ENCODE data around the gene KLHL14.

Gene KLHL14

GRCh38 chr18:32707147-32707546 lies 65.7 kb downstream of the KLHL14 start:
- no peak overlapping the region for H3K9ac ChIP-seq (ENCODE audit: low read length)

DNA sequence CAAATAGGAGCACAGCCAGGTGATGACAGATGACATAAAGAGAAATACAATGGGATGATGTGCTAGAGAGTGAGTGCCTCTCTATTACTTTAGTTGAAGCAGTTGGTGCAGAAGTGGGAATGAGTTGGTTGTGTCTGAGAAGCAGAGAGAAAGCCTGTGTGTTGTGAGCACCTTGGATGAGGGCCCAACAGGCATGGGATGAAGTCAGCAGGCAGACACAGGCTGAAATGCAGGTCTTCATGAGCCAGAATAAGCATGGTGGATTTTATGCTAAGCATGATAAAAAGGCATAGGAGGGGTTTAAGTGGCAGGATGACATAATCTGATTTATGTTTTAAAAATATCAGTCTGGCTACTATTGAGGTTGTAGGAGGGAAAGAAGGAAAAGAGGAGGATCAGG lies 71.5 kb downstream of the KLHL14 start:
- H3K4me3 ChIP-seq (ENCODE audit: low read length): no peak overlapping the region
- H3K36me3 ChIP-seq (ENCODE audit: control insufficient read depth, insufficient read depth, low read length): no peaks in the 10 kb centered on the region
- no peaks in the 10 kb centered on the region for H3K27me3 ChIP-seq (ENCODE audit: control insufficient read depth, insufficient read depth, low read length)
- no peaks in the 10 kb centered on the region for H3K9me3 ChIP-seq (ENCODE audit: control insufficient read depth, low read length)
- H3K9ac ChIP-seq (ENCODE audit: low read length): no peak overlapping the region
- no peaks in the 10 kb centered on the region for H3K4me1 ChIP-seq (ENCODE audit: control insufficient read depth, insufficient read depth, low read length)

More at GRCh38 chr18:32707147-32707546, 65.7 kb downstream of the KLHL14 start:
- Histone ChIP-seq H3K27me3 (ENCODE audit: control insufficient read depth, insufficient read depth, low read length) (no peaks in the 10 kb centered on the region), H3K9me3 (ENCODE audit: control insufficient read depth, low read length) (no peaks in the 10 kb centered on the region), H3K4me1 (ENCODE audit: control insufficient read depth, insufficient read depth, low read length) (no peaks in the 10 kb centered on the region), H3K36me3 (ENCODE audit: control insufficient read depth, insufficient read depth, low read length) (no peaks in the 10 kb centered on the region), H3K4me3 (ENCODE audit: low read length) (no peak overlapping the region)

DNA sequence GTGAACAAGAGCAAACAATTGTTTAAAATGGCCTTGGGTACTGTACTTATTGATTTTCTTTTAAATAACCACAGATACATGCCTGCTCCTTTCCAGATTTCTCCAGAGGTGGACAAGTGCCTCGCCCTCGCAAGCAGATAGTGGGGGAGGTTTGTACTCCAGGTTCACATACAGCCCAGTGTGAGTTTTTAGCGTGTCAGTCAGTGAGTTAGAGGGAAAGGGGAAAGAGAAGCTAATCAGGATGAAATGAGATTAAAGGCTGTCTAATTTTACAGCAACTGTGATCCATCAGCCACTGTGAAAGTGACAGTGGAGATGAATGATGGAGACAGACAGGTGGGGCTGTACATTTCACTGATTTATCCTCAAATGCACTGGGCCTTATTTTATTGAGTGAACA lies 74.7 kb downstream of the KLHL14 start:
- Histone ChIP-seq H3K27me3 (ENCODE audit: control insufficient read depth, insufficient read depth, low read length) (no peaks in the 10 kb centered on the region), H3K4me3 (ENCODE audit: low read length) (no peak overlapping the region), H3K36me3 (ENCODE audit: control insufficient read depth, insufficient read depth, low read length) (no peaks in the 10 kb centered on the region), H3K9ac (ENCODE audit: low read length) (no peak overlapping the region), H3K4me1 (ENCODE audit: control insufficient read depth, insufficient read depth, low read length) (no peaks in the 10 kb centered on the region), H3K9me3 (ENCODE audit: control insufficient read depth, low read length) (no peaks in the 10 kb centered on the region)

DNA sequence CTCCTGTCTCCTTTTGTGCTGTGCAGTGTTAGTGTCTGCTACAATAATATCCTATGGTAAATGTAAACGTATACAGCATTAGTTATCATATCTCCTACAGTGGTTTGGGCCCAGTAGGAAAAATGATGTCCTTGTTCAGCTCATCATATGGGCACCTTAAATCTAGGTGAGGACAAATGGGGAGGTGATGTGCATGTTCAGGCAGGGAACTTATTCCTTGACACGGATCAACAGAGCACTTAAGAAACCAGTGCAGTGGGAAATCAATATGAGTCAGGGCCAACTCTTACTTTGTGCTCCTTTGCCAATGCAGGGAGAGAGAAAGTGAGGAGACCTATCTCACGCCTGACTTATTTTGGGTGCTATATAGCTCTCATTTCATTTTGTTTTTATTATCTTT lies 76.4 kb downstream of the KLHL14 start:
- Histone ChIP-seq H3K9ac (ENCODE audit: low read length) (no peak overlapping the region), H3K4me1 (ENCODE audit: control insufficient read depth, insufficient read depth, low read length) (no peaks in the 10 kb centered on the region), H3K36me3 (ENCODE audit: control insufficient read depth, insufficient read depth, low read length) (no peaks in the 10 kb centered on the region), H3K4me3 (ENCODE audit: low read length) (no peak overlapping the region), H3K27me3 (ENCODE audit: control insufficient read depth, insufficient read depth, low read length) (no peaks in the 10 kb centered on the region), H3K9me3 (ENCODE audit: control insufficient read depth, low read length) (no peaks in the 10 kb centered on the region)

DNA sequence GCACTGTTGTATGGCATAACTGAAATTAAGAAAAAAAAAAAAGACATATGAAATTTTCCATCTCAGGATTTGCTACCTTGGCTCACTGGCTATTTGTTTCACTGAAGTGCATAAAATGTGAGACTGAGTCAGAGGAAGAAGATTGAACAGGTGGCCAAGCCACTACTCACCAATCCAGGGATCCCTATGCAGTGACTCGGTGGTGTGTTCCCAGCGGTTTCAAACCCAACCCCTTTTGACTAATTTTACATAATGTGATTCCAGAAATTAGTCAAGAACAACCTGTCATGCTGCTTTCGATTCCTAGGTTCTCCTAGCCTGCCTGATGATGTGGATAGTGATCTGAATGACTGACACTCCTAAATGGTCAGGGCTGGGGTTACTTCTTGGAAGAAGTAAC lies 77.3 kb downstream of the KLHL14 start:
- H3K9me3 ChIP-seq (ENCODE audit: control insufficient read depth, low read length): no peaks in the 10 kb centered on the region
- no peak overlapping the region for H3K9ac ChIP-seq (ENCODE audit: low read length)
- no peaks in the 10 kb centered on the region for H3K27me3 ChIP-seq (ENCODE audit: control insufficient read depth, insufficient read depth, low read length)
- H3K4me1 ChIP-seq (ENCODE audit: control insufficient read depth, insufficient read depth, low read length): no peaks in the 10 kb centered on the region
- H3K36me3 ChIP-seq (ENCODE audit: control insufficient read depth, insufficient read depth, low read length): no peaks in the 10 kb centered on the region
- H3K4me3 ChIP-seq (ENCODE audit: low read length): no peak overlapping the region

GRCh38 chr18:32688821-32689220 lies 84.0 kb downstream of the KLHL14 start:
- no peaks in the 10 kb centered on the region for H3K27me3 ChIP-seq (ENCODE audit: control insufficient read depth, insufficient read depth, low read length)

DNA sequence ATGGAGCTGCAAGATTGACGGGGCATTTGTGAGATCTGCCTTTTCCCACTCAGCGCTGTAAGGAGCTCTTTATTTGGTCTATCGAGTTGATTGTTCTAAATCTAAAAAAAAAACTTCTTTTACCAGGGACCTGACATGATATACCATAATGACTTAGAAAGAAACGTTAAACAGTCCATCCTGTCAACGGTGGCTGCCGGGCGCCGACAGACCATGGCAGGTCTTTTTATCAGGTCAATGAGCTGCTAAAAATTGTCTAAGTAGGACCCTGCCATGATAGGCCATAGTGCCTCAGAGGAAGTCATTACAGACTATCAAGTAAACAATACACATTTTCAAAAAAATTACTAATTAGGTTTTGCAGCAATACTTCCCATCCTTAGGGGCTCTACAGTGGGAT lies 87.9 kb downstream of the KLHL14 start:
- H3K27me3 ChIP-seq (ENCODE audit: control insufficient read depth, insufficient read depth, low read length): no peaks in the 10 kb centered on the region
- H3K4me1 ChIP-seq (ENCODE audit: control insufficient read depth, insufficient read depth, low read length): no peaks in the 10 kb centered on the region
- H3K9ac ChIP-seq (ENCODE audit: low read length): no peak overlapping the region
- H3K9me3 ChIP-seq (ENCODE audit: control insufficient read depth, low read length): no peaks in the 10 kb centered on the region
- H3K4me3 ChIP-seq (ENCODE audit: low read length): no peak overlapping the region
- no peaks in the 10 kb centered on the region for H3K36me3 ChIP-seq (ENCODE audit: control insufficient read depth, insufficient read depth, low read length)

More at GRCh38 chr18:32688821-32689220, 84.0 kb downstream of the KLHL14 start:
- Histone ChIP-seq H3K4me3 (ENCODE audit: low read length) (no peak overlapping the region), H3K9ac (ENCODE audit: low read length) (no peak overlapping the region), H3K36me3 (ENCODE audit: control insufficient read depth, insufficient read depth, low read length) (no peaks in the 10 kb centered on the region), H3K4me1 (ENCODE audit: control insufficient read depth, insufficient read depth, low read length) (no peaks in the 10 kb centered on the region), H3K9me3 (ENCODE audit: control insufficient read depth, low read length) (no peaks in the 10 kb centered on the region)

DNA sequence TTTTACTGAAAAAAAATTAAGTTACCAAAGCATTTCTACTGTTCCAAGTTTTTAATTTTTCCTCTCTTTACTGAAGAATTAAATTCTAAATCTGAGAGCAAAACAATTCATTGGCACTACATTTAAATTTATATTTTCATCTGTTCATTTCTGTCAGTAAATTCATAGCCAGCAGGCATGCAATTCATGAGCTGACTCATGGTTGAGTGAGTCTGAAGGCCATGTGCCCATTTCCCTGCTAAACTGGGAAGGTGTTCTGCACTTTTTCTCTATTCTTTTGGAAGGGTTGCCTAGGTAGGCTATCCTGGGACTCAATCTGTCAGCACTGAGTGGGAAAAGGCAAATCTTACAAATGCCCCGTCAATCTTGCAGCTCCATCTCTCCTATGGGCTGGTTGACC lies 88.7 kb downstream of the KLHL14 start:
- Histone ChIP-seq H3K36me3 (ENCODE audit: control insufficient read depth, insufficient read depth, low read length) (no peaks in the 10 kb centered on the region), H3K27me3 (ENCODE audit: control insufficient read depth, insufficient read depth, low read length) (no peaks in the 10 kb centered on the region), H3K4me1 (ENCODE audit: control insufficient read depth, insufficient read depth, low read length) (no peaks in the 10 kb centered on the region), H3K9ac (ENCODE audit: low read length) (no peak overlapping the region), H3K4me3 (ENCODE audit: low read length) (no peak overlapping the region), H3K9me3 (ENCODE audit: control insufficient read depth, low read length) (no peaks in the 10 kb centered on the region)

- Histone ChIP-seq H3K4me1 (ENCODE audit: control insufficient read depth, insufficient read depth, low read length) (no peaks in the 10 kb centered on the region), H3K9me3 (ENCODE audit: control insufficient read depth, low read length) (no peaks in the 10 kb centered on the region), H3K27me3 (ENCODE audit: control insufficient read depth, insufficient read depth, low read length) (no peaks in the 10 kb centered on the region), H3K9ac (ENCODE audit: low read length) (no peak overlapping the region), H3K36me3 (ENCODE audit: control insufficient read depth, insufficient read depth, low read length) (no peaks in the 10 kb centered on the region), H3K4me3 (ENCODE audit: low read length) (no peak overlapping the region)
These were observed 89.8 kb downstream of the KLHL14 start for GRCh38 chr18:32683044-32683443.

GRCh38 chr18:32677578-32677977 lies 95.2 kb downstream of the KLHL14 start:
- Histone ChIP-seq H3K27me3 (ENCODE audit: control insufficient read depth, insufficient read depth, low read length) (no peaks in the 10 kb centered on the region), H3K4me3 (ENCODE audit: low read length) (no peak overlapping the region), H3K36me3 (ENCODE audit: control insufficient read depth, insufficient read depth, low read length) (no peaks in the 10 kb centered on the region), H3K9me3 (ENCODE audit: control insufficient read depth, low read length) (no peaks in the 10 kb centered on the region), H3K9ac (ENCODE audit: low read length) (no peak overlapping the region), H3K4me1 (ENCODE audit: control insufficient read depth, insufficient read depth, low read length) (no peaks in the 10 kb centered on the region)

GRCh38 chr18:32674491-32674890 lies 98.3 kb downstream of the KLHL14 start:
- Histone ChIP-seq H3K27me3 (ENCODE audit: control insufficient read depth, insufficient read depth, low read length) (no peaks in the 10 kb centered on the region), H3K9me3 (ENCODE audit: control insufficient read depth, low read length) (no peaks in the 10 kb centered on the region), H3K4me1 (ENCODE audit: control insufficient read depth, insufficient read depth, low read length) (no peaks in the 10 kb centered on the region), H3K9ac (ENCODE audit: low read length) (no peak overlapping the region), H3K4me3 (ENCODE audit: low read length) (no peak overlapping the region), H3K36me3 (ENCODE audit: control insufficient read depth, insufficient read depth, low read length) (no peaks in the 10 kb centered on the region)

DNA sequence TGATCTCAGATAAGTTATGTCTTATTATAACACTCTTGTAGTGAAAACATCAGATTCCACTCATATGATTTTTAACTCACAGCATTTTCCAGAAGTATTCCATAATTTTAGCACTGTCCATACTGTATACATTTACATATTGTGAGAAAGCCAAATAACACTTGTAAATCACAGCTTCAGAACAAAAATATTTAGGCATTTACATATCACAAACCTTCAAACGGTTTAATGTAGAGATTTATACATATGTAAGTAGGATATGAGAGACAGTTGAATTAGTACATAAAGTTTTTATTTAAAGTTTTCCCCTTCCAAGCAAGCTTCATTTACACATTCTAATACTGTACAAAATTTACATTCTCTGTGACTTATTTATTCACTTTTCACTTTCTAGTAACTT lies 100.4 kb downstream of the KLHL14 start:
- Histone ChIP-seq H3K9me3 (ENCODE audit: control insufficient read depth, low read length) (no peaks in the 10 kb centered on the region), H3K27me3 (ENCODE audit: control insufficient read depth, insufficient read depth, low read length) (no peaks in the 10 kb centered on the region), H3K4me1 (ENCODE audit: control insufficient read depth, insufficient read depth, low read length) (no peaks in the 10 kb centered on the region), H3K36me3 (ENCODE audit: control insufficient read depth, insufficient read depth, low read length) (no peaks in the 10 kb centered on the region), H3K9ac (ENCODE audit: low read length) (no peak overlapping the region), H3K4me3 (ENCODE audit: low read length) (no peak overlapping the region)

DNA sequence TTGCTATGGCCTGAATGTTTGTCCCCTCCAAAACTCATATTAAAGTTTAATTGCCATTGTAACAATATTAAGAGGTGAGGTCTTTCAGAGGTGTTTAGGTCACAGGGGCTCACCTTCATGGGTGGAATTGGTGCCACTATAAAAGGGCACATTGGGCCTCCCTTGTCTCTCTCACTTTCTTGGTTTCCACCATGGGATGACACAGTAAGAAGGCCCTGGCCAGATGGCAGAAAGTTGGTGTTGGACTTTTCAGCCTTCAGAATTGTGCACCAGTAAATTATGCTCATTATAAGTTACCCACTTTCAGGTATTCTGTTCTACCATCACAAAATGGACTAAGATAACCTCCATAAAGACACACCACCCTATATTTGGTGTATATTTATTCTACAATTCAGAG lies 102.1 kb downstream of the KLHL14 start:
- Histone ChIP-seq H3K9me3 (ENCODE audit: control insufficient read depth, low read length) (no peaks in the 10 kb centered on the region), H3K4me3 (ENCODE audit: low read length) (no peak overlapping the region), H3K36me3 (ENCODE audit: control insufficient read depth, insufficient read depth, low read length) (no peaks in the 10 kb centered on the region), H3K27me3 (ENCODE audit: control insufficient read depth, insufficient read depth, low read length) (no peaks in the 10 kb centered on the region), H3K9ac (ENCODE audit: low read length) (no peak overlapping the region), H3K4me1 (ENCODE audit: control insufficient read depth, insufficient read depth, low read length) (no peaks in the 10 kb centered on the region)

Measured in mucosa of stomach (tissue), 1 donor.